Endothelial cell of coronary artery (primary cell): ENCODE results near the gene MARK1. TPM values are rescaled to one million over a fixed set of nuclear protein-coding genes. Genes with fewer than 3 reads are reported as not detected.

Experiments
- total RNA-seq: library from RNA; depleted of rRNA; stranded (reverse); fragments of >200 nt; gene quantifications from 2 replicates; pipeline ENCODE4 v1.2.3, GENCODE V29; 2014

MARK1 gene
- 1.3 and 1.7 TPM in 2 replicates for total RNA-seq

DNA sequence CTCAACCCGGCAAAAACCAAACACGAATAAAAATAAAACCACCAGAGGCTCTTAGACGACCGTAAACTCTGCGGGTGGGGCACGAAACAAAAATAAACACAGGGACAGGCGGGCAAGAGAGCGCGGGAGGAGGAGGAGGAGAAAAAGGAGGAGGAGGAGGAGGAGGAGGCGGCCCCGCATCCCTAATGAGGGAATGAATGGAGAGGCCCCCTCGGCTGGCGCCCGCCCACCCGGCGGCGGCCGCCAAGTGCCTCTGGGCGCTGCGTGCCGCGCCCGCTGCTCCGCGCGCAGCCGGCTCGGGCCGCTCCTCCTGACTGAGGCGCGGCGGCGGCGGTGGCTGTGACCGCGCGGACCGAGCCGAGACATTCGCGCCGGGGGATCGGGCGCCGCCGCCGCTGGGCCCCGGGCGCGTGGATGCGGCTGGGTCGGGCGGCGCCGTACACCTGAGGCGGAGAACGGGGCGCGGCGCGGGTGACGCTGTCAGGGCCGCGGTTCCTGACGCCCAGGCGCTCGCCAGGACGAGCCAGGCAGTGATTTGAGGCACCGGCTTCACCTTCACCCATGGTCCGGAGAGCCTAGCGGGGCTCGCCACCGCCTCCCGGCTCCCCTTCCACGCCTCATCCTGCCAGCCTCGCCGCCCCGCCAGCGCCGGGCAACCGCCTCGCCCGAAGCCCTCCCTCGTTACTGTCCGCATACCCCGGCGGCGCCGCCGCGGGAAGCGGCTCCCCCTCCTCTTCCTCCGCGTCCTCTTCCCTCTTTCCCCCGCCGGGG lies at the start of gene MARK1:
Gene MARK1 (plus strand): TSS at position 229 of the 771 bp plus-strand sequence. CDS start 687 bp downstream, outside the sequence.

GRCh38 chr1:220690140-220691052 lies 162.5 kb downstream of the MARK1 start, which contains the start of gene C1orf115:
Gene C1orf115 (plus strand): TSS chr1:220690363. CDS start chr1:220690403, 40 bp downstream.

Other genes starting within 250 kb of the MARK1 start
- gene C1orf115, start 162.2 kb downstream of the MARK1 start, total RNA-seq: 29.5 and 29.7 TPM in 2 replicates
- gene MTARC2, start 220.2 kb downstream of the MARK1 start, total RNA-seq: 3.1 and 12.7 TPM in 2 replicates